Karpas-422 (cell line): ENCODE data around the gene PDE2A. TPM values are rescaled to one million over a fixed set of nuclear protein-coding genes. Genes with fewer than 3 reads are reported as not detected.

ENCODE experiments used
- DNase-seq: peaks from one replicate; pipeline ENCODE4 v3.0.0-alpha.2; 2015
- H2AFZ ChIP-seq: fragments of 200-600 bp; sonication (generic); 2 replicates; pipeline ENCODE4 v1.6.1; 2014; ENCODE audit warnings: antibody characterized with exemption, low read length, mixed read lengths
- H3K27ac ChIP-seq: fragments of 200-600 bp; sonication (generic); 2 replicates; pipeline ENCODE4 v1.5.1; 2014; ENCODE audit warnings: mild to moderate bottlenecking, low read length, moderate library complexity
- H3K27me3 ChIP-seq: fragments of 200-600 bp; sonication (generic); 2 replicates; pipeline ENCODE4 v1.6.1; 2014; ENCODE audit warnings: low read length, mixed read lengths
- H3K36me3 ChIP-seq: fragments of 200-600 bp; sonication (generic); 2 replicates; pipeline ENCODE4 v1.6.1; 2014; ENCODE audit warnings: low read length, mixed read lengths; ENCODE audit not compliant: insufficient read depth
- H3K4me1 ChIP-seq: fragments of 200-600 bp; sonication (generic); 2 replicates; pipeline ENCODE4 v1.6.1; 2014; ENCODE audit warnings: mild to moderate bottlenecking, low read length, mixed read lengths
- H3K4me2 ChIP-seq: fragments of 200-600 bp; sonication (generic); 2 replicates; pipeline ENCODE4 v1.6.1; 2014; ENCODE audit warnings: low read length, low read depth, mild to moderate bottlenecking; ENCODE audit not compliant: poor library complexity, severe bottlenecking
- H3K4me3 ChIP-seq: fragments of 200-600 bp; sonication (generic); 2 replicates; pipeline ENCODE4 v1.5.1; 2014; ENCODE audit warnings: mild to moderate bottlenecking, antibody characterized with exemption, low read length, mixed read lengths
- H3K79me2 ChIP-seq: fragments of 200-600 bp; sonication (generic); 2 replicates; pipeline ENCODE4 v1.6.1; 2014; ENCODE audit warnings: mild to moderate bottlenecking, low read length, mixed read lengths
- H3K9ac ChIP-seq: fragments of 200-600 bp; sonication (generic); 2 replicates; pipeline ENCODE4 v1.6.0; 2014; ENCODE audit warnings: low read length
- H3K9me2 ChIP-seq: fragments of 200-600 bp; sonication (generic), shearing (Covaris generic); replicated peaks from 2 replicates; pipeline ENCODE4 v1.6.0; 2014; ENCODE audit warnings: mild to moderate bottlenecking, low read length, moderate library complexity; ENCODE audit not compliant: insufficient read depth
- H3K9me3 ChIP-seq: fragments of 300-700, 200-600 bp; sonication (generic); 2 replicates; pipeline ENCODE4 v1.6.1; 2014; ENCODE audit warnings: low read length, mixed read lengths
- H4K20me1 ChIP-seq: fragments of 200-600 bp; sonication (generic); 2 replicates; pipeline ENCODE4 v1.6.1; 2014; ENCODE audit warnings: mild to moderate bottlenecking, antibody characterized with exemption, low read length, low read depth; ENCODE audit not compliant: insufficient read depth
- total RNA-seq: library from RNA; depleted of rRNA; stranded (reverse); fragments of >200 nt; shearing (Covaris generic); gene quantifications from 2 replicates; pipeline ENCODE4 v1.2.3, GENCODE V29; 2014; ENCODE audit warnings: low replicate concordance

The PDE2A gene
- total RNA-seq, 1 experiment from 2014 or later, result 1.8 TPM

DNA sequence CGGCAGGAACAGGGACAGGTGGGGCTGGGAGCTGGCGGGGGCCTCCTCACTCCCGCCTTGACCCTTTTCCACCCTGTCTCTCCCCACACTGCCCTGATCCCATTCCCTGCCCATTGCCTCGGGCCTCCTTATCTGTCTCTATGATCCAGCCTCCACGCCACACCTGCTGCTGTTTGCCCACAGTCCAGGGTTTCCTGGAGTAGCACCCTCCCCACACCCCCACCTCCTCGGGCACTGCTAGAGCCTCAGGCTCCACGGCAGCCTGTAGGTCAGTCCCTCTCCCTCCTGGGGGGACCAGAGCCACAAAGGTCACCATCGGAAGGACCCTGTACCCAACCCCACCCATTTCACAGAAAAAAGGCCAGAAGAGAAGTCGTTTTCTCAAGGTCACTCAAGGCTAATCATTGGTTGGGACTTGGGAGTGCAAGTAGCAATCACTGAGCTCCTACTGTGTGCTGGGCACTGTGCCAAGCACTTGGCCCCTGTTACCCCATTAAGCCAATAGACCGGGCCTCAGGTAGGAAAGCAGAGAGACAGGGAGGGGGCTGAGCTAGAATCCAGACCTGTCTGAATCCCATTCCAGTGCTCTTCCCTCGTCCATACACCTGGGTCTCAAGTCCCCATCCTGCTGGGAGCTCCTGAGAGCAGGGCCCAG, 71.8 kb downstream of the PDE2A start:
- Histone ChIP-seq H3K9me3 (no peaks in the 10 kb centered on the region), H2AFZ (no peak overlapping the region), H3K4me3 (no peak overlapping the region), H3K36me3 (no peaks in the 10 kb centered on the region), H3K9me2 (no peaks in the 10 kb centered on the region), H4K20me1 (peaks cover 7% of the 10 kb centered on the region; the same call in 1 of the 2 replicates), H3K27ac (no peak overlapping the region), H3K27me3 (no peaks in the 10 kb centered on the region), H3K4me1 (no peaks in the 10 kb centered on the region), H3K4me2 (no peak overlapping the region), H3K79me2 (no peaks in the 10 kb centered on the region), H3K9ac (no peak overlapping the region)
- DNase-seq, result no peak

GRCh38 chr11:72600557-72600956, 73.7 kb downstream of the PDE2A start:
- Histone ChIP-seq H2AFZ (no peak overlapping the region), H4K20me1 (peaks cover 12% of the 10 kb centered on the region; the same call in 1 of the 2 replicates), H3K9me2 (no peaks in the 10 kb centered on the region), H3K4me2 (no peak overlapping the region), H3K9ac (no peak overlapping the region), H3K27ac (no peak overlapping the region), H3K4me3 (no peak overlapping the region), H3K79me2 (no peaks in the 10 kb centered on the region), H3K36me3 (no peaks in the 10 kb centered on the region), H3K27me3 (no peaks in the 10 kb centered on the region), H3K9me3 (no peaks in the 10 kb centered on the region), H3K4me1 (no peaks in the 10 kb centered on the region)
- DNase-seq, result no peak

DNA sequence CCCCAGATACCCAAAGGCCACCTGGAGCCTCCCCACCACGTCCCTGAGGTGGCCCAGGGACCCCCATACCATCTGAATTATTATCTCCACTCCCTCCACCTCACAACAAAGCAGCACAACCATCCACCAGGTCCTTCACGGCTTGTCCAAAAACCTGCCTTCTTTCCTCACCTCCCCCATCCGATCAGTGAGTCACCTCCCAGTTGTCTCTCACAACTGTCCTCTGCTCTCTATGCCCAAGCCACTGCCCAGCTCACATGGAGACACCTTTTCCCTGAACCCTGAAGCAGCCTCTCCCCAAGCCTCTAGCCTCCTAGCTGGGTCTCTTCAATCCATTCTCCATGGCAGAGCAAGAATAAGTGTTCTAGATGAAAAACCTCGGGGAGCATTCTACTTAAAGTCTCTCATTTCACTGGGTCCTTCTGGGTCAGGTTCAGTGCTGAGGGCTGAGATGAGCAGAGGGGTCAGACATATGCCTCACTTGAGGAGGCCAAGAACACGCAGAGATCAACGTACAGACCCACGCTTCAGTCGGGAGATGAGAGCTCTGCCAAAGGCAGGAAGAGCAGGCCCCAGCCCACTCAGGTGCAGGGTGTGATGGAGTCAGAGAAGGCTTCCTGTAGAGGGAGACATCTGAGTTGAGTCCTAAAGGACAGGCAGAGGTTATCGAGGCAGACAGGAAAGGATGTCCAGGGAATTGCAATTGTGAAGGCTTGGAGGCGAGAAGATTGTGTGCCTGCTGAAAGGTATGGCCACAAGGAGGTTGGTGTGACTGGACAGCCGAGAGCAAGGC, 74.7 kb downstream of the PDE2A start:
- Histone ChIP-seq H3K36me3 (no peaks in the 10 kb centered on the region), H3K9me2 (no peaks in the 10 kb centered on the region), H3K4me1 (no peaks in the 10 kb centered on the region), H3K9ac (no peak overlapping the region), H3K4me3 (no peak overlapping the region), H2AFZ (no peak overlapping the region), H3K9me3 (no peaks in the 10 kb centered on the region), H4K20me1 (peaks cover 12% of the 10 kb centered on the region; the same call in 1 of the 2 replicates), H3K27ac (no peak overlapping the region), H3K79me2 (no peaks in the 10 kb centered on the region), H3K27me3 (no peaks in the 10 kb centered on the region), H3K4me2 (no peak overlapping the region)
- peak; percentile 47 for DNase-seq

- Histone ChIP-seq H3K9me2 (no peaks in the 10 kb centered on the region), H3K36me3 (no peaks in the 10 kb centered on the region), H3K27me3 (no peaks in the 10 kb centered on the region), H3K4me2 (no peak overlapping the region), H3K4me3 (no peak overlapping the region), H3K9ac (no peak overlapping the region), H3K9me3 (no peaks in the 10 kb centered on the region), H3K4me1 (no peaks in the 10 kb centered on the region), H4K20me1 (peaks cover 12% of the 10 kb centered on the region; the same call in 1 of the 2 replicates), H3K27ac (no peak overlapping the region), H3K79me2 (no peaks in the 10 kb centered on the region), H2AFZ (no peak overlapping the region)
- DNase-seq, result no peak
These were observed 75.3 kb downstream of the PDE2A start for GRCh38 chr11:72598906-72599305.

DNA sequence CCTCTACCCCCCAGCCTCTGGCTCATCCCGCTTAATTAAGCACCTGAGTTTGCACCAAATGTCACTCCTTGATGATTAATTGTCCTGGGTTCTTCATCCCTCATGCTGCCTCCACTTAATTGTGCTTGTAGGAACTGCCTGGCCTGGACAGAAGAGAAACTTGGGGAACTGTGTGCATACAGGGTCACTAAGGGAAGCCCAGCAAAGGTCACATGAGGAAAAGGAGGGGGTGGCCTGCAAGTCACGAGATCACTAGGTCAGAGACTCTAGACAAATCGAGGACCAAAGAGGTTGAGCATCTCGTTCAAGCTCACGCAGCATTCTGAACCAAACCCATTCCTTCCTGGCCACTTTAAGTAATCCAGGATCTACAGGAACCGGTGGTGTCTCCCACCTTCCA, 75.8 kb downstream of the PDE2A start:
- H3K9me3 ChIP-seq, result no peaks in the 10 kb centered on the region
- H2AFZ ChIP-seq, result no peak overlapping the region
- no peaks in the 10 kb centered on the region for H3K4me1 ChIP-seq
- H3K27ac ChIP-seq, result no peak overlapping the region
- no peaks in the 10 kb centered on the region for H3K27me3 ChIP-seq
- H3K36me3 ChIP-seq, result no peaks in the 10 kb centered on the region
- H4K20me1 ChIP-seq, result 0 out of 2 replicates have a peak, but pooled peaks cover 12% of the 10 kb centered on the region
- no peak overlapping the region for H3K4me3 ChIP-seq
- no peak for DNase-seq
- no peaks in the 10 kb centered on the region for H3K79me2 ChIP-seq
- no peak overlapping the region for H3K4me2 ChIP-seq
- no peaks in the 10 kb centered on the region for H3K9me2 ChIP-seq
- H3K9ac ChIP-seq, result no peak overlapping the region

- Histone ChIP-seq H3K4me3 (no peak overlapping the region), H3K9me2 (no peaks in the 10 kb centered on the region), H3K4me1 (peaks cover 7% of the 10 kb centered on the region), H3K4me2 (no peak overlapping the region), H3K9ac (no peak overlapping the region), H3K79me2 (no peaks in the 10 kb centered on the region), H3K9me3 (no peaks in the 10 kb centered on the region), H3K36me3 (no peaks in the 10 kb centered on the region), H3K27ac (no peak overlapping the region), H3K27me3 (no peaks in the 10 kb centered on the region), H2AFZ (no peak overlapping the region), H4K20me1 (0 out of 2 replicates have a peak, but pooled peaks cover 12% of the 10 kb centered on the region)
- DNase-seq, result no peak
These were observed 76.5 kb downstream of the PDE2A start for GRCh38 chr11:72597721-72598120.

- peaks cover 17% of the 10 kb centered on the region for H3K4me1 ChIP-seq
- H3K9me2 ChIP-seq, result no peaks in the 10 kb centered on the region
- no peak overlapping the region for H3K9ac ChIP-seq
These were observed 78.9 kb downstream of the PDE2A start for GRCh38 chr11:72595292-72595684.

GRCh38 chr11:72594493-72595291, 79.5 kb downstream of the PDE2A start:
- Histone ChIP-seq H3K9ac (no peak overlapping the region), H3K27me3 (no peaks in the 10 kb centered on the region)

More at GRCh38 chr11:72595292-72595684, 78.9 kb downstream of the PDE2A start:
- H3K4me2 ChIP-seq, result no peak overlapping the region
- H3K36me3 ChIP-seq, result no peaks in the 10 kb centered on the region
- H3K27ac ChIP-seq, result no peak overlapping the region
- peaks cover 12% of the 10 kb centered on the region; the same call in 1 of the 2 replicates for H4K20me1 ChIP-seq
- H3K4me3 ChIP-seq, result no peak overlapping the region
- no peaks in the 10 kb centered on the region for H3K79me2 ChIP-seq
- H3K27me3 ChIP-seq, result no peaks in the 10 kb centered on the region
- no peaks in the 10 kb centered on the region for H3K9me3 ChIP-seq
- no peak for DNase-seq
- H2AFZ ChIP-seq, result no peak overlapping the region

More at GRCh38 chr11:72594493-72595291, 79.5 kb downstream of the PDE2A start:
- no peak for DNase-seq
- no peaks in the 10 kb centered on the region for H3K79me2 ChIP-seq
- H3K4me1 ChIP-seq, result peaks cover 17% of the 10 kb centered on the region
- H3K4me3 ChIP-seq, result no peak overlapping the region
- H3K27ac ChIP-seq, result no peak overlapping the region
- no peaks in the 10 kb centered on the region for H3K9me3 ChIP-seq
- no peaks in the 10 kb centered on the region for H3K9me2 ChIP-seq
- no peak overlapping the region for H3K4me2 ChIP-seq
- no peak overlapping the region for H2AFZ ChIP-seq
- peaks cover 12% of the 10 kb centered on the region; the same call in 1 of the 2 replicates for H4K20me1 ChIP-seq
- no peaks in the 10 kb centered on the region for H3K36me3 ChIP-seq
